Measurements from ENCODE around the gene ROR2.

ROR2 gene

GRCh38 chr9:91681461-91682305 is 268.3 kb downstream of the ROR2 start:
- peak; percentile 25 for DNase-seq (ENCODE audit: low read depth, low spot score)

- no peak for DNase-seq (ENCODE audit: low read depth, low spot score)
Measured at GRCh38 chr9:91680998-91681397, 269.0 kb downstream of the ROR2 start.

GRCh38 chr9:91680106-91680505 is 269.9 kb downstream of the ROR2 start:
- DNase-seq (ENCODE audit: low read depth, low spot score) = no peak

GRCh38 chr9:91678807-91679580 is 271.0 kb downstream of the ROR2 start:
- DNase-seq (ENCODE audit: low read depth, low spot score) = no peak

GRCh38 chr9:91677822-91678436 is 272.1 kb downstream of the ROR2 start:
- no peak for DNase-seq (ENCODE audit: low read depth, low spot score)

- DNase-seq (ENCODE audit: low read depth, low spot score) = no peak
Measured at GRCh38 chr9:91677331-91677730, 272.7 kb downstream of the ROR2 start.

GRCh38 chr9:91676046-91676445 is 274.0 kb downstream of the ROR2 start:
- DNase-seq (ENCODE audit: low read depth, low spot score) = no peak

GRCh38 chr9:91664663-91665062 is 285.4 kb downstream of the ROR2 start:
- DNase-seq (ENCODE audit: low read depth, low spot score) = no peak

GRCh38 chr9:91663858-91664257 is 286.2 kb downstream of the ROR2 start:
- no peak for DNase-seq (ENCODE audit: low read depth, low spot score)

GRCh38 chr9:91661451-91661850 is 288.6 kb downstream of the ROR2 start:
- no peak for DNase-seq (ENCODE audit: low read depth, low spot score)

GRCh38 chr9:91660521-91660920 is 289.5 kb downstream of the ROR2 start:
- DNase-seq (ENCODE audit: low read depth, low spot score) = no peak

GRCh38 chr9:91659529-91660495 is 290.2 kb downstream of the ROR2 start:
- DNase-seq (ENCODE audit: low read depth, low spot score) = no peak

- no peak for DNase-seq (ENCODE audit: low read depth, low spot score)
Measured at GRCh38 chr9:91658513-91659105, 291.4 kb downstream of the ROR2 start.

- no peak for DNase-seq (ENCODE audit: low read depth, low spot score)
Measured at GRCh38 chr9:91657501-91657900, 292.5 kb downstream of the ROR2 start.

- no peak for DNase-seq (ENCODE audit: low read depth, low spot score)
Measured at GRCh38 chr9:91655658-91656057, 294.4 kb downstream of the ROR2 start.

GRCh38 chr9:91655215-91655614 is 294.8 kb downstream of the ROR2 start:
- DNase-seq (ENCODE audit: low read depth, low spot score) = no peak

GRCh38 chr9:91654527-91654926 is 295.5 kb downstream of the ROR2 start:
- DNase-seq (ENCODE audit: low read depth, low spot score) = no peak

GRCh38 chr9:91647371-91647770 is 302.7 kb downstream of the ROR2 start:
- no peak for DNase-seq (ENCODE audit: low read depth, low spot score)

- no peak for DNase-seq (ENCODE audit: low read depth, low spot score)
Measured at GRCh38 chr9:91646702-91647101, 303.3 kb downstream of the ROR2 start.

GRCh38 chr9:91644433-91644832 is 305.6 kb downstream of the ROR2 start:
- DNase-seq (ENCODE audit: low read depth, low spot score) = no peak
